NCI-H2029 (cell line): ENCODE results near the gene LAYN.

Experiments used
- DNase-seq: peaks from one replicate; lab custom pipeline; 2025; lab: John Stamatoyannopoulos, UW

The LAYN gene

DNA sequence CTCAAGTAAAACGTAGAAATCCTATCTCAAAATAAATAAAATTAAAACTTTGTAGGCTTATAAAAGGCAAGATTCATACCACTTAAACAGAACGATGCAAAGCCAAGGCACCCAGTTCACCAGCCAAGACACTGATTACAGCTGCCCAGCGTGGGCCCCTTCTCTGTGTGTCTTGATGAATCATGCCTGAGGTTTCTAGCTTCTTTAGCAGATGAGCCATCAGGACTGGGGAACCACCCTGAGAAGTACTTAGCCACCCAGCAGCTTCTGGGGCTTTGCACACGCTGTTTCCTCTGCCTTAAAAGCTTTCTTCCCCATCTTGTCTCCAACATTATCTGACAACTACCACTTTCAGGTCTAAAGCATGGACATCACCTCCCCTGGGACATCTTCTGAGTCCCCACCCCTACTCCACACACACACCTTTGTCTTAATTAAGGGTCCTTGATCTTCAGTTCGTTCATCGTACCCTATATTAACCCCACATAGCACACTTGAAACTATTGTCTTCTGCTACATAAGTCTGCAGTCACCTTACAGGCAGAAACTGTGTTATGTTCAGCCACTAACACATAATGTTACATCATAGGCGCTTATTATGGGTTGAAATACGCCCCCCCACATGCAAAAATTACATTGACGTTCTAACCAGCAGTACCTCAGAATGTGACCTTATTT is 8.7 kb upstream of the LAYN start:
- DNase-seq: no peak

DNA sequence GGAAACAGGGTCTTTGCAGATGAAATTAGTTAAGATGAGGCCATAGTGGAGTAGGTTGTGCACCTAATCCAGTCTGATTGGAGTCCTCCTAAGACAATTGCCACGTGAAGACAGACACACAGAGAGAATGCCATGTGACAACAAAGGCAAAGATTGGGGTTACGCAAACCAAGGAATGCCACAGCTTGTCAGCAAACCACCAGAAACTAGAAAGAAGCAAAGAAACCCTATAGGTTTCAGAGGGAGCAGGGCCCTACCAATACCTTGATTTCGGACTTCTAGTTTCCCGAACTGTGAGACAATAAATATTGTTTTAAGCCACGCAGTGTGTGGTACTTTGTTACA is 8.2 kb upstream of the LAYN start:
- no peak for DNase-seq

DNA sequence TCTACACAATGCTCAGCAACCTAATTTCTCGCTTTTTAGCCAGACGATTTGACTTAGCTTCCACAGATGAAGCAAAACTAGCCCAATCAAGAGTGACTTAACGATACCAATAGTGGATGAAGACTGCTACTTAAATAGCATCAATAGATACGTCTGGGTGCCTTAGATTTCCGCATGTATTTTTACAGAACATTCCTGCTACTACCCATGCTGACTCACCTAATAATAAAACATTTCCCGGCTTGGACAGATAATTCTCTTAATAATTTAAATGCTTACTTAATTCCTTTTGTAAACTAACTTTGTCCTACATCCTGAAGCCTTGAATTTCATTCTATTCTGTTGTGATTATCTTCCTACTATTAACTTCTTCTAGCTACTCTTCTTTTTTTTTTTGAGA is 5.2 kb upstream of the LAYN start:
- no peak for DNase-seq

DNA sequence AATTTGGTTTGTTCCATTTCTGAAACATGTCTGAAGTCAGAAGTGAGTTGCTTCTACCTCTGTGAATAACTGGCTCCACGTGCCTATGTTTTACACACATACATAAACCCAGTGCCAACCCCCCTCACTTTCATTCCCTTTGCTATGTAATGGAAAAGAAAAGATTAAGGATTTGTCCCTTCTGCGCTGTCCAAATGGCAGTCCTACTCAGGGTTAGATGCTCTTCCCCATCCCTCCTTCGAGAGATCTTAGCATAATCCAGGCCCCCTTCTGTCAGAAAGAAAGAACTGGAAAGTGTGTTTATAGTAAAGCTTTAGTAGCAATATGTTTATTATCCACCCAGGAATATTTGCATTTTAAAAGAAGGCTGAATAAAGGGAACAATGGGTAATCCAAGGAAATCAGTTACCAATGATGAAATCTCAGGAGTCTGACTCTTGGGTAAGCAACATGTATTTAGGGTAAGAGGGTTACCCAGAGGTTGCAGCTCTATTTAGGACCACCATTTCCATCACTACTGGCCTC is 3.1 kb upstream of the LAYN start:
- no peak for DNase-seq

DNA sequence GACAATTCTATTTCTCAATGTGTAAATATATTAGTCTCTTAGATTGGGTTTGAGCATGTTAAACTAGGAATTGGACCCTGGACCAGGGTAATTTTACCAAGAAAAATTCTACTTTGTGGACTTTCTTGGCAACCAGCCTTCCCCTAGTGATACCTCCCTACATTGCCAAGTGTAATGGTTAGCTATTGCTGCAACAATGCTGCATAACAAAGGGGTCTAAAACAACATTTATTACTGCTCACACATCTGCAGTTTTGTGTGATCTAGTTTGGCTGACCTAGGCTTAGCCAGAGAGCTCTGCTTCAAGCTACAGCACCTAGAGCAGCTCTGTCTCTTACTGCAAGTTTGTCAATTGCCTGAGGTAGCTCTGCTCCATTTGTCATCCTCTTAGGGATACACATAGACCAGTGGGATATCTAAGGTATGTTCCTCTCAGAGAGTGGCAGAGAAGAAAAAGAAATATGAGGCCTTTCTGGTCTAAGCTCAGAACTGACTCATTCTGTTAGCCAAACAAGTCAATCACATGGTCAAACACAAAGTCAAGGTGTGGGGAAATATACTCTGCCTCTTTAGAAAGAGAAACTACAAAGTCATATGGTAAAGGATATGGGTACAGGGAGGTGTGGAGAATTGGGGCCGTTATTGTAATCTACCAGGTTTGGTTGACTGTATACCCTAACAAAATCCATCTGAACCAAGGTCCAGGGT is 2.0 kb upstream of the LAYN start:
- DNase-seq: no peak

DNA sequence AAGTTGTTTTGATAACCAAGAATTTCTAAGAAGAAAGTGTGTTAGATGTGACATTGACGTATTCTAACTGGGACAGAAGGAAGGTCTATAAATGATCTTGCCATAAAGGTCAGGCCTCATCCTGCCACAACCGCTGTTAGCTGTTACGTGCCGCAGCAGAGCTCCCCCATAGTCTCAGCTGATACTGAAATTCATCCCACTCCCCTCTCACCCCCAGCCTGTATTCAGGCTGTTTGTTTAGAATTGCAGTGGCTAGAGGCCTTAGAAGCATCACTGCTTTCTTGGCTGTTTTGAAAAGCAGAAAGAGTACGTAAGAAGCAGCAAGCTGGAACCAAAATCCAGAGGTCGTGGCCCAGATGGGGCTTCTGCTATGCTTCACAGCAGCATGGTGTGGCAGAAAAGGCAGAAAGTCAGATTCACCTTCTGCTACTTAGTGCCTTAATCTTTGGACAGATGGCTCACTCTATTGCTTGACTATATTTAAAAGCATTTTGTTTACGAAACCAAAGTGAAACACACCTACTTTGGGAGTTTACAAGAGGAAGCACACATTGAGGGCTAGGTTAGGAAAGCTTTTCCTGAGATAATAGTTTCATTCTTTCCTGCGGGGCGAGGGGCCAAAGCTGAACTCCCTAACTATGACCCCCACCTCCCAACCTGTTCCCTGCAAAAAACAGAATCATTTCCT is 950 bp upstream of the LAYN start:
- DNase-seq: no peak

DNA sequence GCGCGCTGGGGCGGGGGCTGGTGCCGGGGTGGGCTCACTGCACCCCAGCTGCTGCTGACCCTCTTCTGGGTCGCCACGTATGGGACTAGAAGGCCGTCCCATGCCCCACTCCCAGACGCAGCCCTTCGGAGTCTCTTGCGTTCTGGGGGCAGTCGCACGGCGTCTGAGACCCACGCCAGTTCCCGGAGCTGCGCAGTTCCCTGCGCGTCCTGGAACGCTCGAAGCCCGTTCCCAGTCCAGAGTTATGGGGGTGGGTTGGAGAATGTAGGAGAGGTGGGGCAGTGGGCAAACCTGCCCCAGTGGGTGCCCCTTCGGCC is 375 bp downstream of the LAYN start:
- DNase-seq: no peak

DNA sequence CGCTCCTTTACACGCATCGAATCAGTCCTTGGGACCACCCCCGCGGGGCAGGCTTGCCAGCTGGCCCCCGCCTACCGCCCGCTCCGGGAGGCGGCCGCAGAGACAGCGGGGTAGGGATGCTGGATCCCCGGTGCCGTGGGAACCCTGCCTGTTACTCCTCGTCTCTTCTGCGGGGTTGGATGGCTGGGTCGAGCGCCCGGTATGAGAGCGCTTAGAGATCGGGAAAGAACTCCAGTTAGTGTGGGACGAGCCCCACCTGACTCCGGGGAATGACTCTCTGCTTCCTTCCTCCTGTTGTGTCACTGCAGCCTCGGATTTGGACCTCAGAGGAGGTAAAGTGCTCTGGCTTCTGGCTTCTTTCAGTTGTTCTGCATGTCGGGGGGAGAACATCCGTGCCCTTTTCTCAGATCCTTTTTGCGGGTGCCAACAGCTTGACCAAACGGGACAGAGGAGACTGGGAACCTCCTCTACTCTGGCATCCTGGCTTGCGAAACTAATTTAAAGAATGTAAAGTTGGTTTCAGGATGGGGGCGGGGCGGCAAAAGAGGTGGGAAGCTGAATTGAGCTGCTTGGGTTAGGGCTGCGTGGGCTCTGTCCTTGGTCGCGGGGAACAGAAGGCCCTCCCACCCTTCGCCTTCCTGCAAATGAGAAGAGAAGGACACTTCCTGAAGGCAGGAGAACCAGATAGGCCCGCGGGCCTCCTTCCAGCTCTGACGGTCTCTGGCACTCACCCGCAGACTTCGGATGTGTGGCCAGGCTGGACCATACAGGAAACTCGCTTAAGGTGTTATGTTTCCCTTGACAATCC is 938 bp downstream of the LAYN start:
- DNase-seq: no peak

DNA sequence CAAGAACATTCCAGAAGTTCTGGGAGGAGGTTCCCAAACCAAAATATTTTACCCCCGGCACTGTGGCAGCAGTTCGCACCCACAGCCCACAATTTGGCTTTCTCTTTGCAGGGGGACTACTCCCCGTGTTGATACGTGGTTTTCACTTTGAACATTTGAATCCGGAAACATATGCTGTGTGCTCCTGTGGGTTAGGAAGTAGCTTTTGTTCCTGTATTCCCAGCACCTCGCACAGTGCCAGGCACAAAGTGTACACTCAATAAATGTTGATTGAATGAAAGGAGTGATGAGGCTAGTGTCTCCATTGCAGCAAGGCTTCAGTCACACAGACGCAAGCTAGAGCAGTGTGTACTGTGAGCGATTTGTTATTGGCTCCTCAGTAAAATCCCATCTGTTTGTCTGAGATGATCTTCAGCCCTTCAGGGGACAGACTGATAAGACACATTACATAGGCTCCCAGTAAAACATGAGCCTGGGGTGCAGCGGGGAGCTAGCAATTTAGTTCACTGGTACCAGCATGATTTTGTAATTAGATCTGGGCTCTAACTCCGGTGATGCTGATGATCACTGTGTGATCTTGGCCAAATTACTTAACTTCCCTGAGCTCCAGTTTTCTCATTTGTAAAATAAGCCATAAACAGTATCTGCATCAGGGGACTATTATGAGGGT is 2.2 kb downstream of the LAYN start:
- no peak for DNase-seq

DNA sequence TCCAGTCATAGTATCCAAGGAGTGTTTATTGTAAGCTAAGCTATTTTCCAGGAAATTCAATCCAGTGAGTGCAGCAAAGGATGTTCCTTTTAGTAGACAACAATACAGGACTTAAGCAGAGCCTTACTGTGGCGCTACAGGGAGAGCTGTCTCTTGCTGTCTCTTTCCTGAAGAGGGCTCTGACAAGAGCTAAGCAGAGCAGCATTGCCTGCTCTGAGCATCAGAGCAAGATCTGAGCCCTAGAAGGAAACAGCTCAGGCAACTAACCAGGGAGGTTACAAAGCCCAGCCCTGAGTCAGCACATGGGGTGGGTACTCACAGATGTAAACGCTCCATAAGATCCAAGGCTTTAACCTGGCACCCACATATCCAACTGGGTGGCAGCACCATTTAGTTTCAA is 8.0 kb downstream of the LAYN start:
- no peak for DNase-seq

DNA sequence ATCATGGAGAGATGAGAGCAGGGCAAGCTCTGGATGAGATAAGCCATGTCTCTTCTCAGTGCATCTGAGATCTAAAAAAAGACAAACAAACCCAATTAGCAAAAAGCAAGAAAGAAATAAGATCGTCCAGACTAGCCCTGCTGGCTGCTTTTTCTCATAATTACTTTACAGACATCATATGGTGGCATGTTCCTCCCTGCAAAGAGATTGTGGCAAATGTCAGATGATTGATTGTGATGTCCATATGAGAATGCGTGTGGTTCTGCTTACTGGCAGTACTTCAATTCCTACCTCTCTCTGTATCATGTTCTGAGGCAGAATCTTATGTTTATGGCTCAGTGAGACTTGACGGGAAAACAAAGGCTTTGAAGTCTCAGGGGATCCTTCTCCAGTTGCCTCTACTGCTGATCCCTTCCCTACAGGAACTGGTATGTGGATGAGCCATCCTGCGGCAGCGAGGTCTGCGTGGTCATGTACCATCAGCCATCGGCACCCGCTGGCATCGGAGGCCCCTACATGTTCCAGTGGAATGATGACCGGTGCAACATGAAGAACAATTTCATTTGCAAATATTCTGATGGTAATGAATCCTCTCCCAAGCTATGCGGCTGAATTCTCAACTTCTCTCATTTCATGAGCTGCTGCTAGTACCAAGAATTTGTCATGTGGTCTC is 8.8 kb downstream of the LAYN start:
- DNase-seq: no peak

DNA sequence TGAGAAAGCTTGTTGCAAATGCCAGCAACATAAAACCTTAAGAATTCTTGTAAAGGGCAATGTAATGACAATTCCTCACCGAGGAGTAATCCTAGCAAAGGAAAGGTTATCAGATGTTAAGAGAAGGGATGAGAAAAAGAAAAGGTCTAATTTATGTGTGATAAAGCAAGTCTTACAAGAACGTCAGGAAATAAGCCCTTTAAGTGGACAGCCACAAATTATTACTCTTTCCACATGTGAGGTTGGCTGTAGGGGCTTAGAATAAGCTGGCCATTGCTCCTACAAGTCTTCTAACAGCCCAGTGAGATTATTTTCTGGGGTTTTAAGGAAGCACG is 9.3 kb downstream of the LAYN start:
- DNase-seq: no peak

DNA sequence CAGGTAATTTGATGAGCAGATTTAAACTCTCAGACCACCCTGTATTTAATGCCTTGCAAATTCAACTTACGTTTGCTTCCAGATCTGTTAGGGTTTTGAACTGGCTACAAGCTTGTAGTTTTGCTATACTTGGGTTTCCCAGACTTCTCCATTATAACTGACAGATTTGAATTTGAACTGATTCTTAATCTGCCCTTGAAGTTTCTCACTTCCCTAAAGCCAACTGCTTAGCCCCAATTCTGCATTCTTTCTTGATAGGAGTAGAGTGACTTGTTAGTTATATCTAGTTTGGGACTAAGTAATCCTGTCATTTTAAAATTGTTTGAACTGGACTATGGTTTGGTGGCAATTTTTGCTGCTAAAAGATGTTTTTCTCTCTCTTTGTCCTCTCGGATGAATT is 9.7 kb downstream of the LAYN start:
- DNase-seq: no peak

DNA sequence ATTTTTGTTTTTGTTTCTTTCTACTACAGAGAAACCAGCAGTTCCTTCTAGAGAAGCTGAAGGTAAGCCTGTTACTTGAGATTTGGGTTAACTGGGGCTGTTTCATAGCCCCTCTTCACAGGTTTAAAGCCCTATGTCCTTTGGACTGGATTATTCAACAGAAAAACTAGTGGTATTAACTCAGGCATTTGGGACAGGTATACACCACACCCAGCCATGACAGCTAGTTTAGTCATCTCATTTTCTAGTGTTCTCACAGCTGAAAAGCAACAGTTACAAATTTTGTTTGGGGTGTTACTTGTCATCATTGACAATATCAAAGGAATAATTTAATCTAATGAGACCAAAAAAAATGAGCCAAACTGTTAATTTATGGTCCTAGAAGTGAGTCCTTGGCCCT is 14.0 kb downstream of the LAYN start:
- no peak for DNase-seq

DNA sequence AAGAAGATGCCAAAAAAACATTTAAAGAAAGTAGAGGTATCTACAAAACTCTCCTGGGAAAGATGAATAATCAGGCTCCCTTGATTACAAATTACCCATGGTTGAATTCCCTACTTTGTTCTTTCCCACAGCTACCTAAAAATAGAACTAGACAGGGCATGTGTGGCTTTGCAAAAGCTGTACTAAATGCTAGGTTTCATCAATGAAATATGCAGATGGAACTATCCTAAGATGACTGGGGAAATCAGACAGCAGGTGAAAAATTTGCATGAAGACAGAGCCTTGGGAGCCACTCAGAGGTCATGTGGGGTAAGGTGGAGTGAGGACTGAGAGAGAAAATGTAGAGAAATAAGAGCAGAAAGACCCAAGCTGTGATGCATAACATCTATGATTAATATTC is 14.7 kb downstream of the LAYN start:
- DNase-seq: no peak

DNA sequence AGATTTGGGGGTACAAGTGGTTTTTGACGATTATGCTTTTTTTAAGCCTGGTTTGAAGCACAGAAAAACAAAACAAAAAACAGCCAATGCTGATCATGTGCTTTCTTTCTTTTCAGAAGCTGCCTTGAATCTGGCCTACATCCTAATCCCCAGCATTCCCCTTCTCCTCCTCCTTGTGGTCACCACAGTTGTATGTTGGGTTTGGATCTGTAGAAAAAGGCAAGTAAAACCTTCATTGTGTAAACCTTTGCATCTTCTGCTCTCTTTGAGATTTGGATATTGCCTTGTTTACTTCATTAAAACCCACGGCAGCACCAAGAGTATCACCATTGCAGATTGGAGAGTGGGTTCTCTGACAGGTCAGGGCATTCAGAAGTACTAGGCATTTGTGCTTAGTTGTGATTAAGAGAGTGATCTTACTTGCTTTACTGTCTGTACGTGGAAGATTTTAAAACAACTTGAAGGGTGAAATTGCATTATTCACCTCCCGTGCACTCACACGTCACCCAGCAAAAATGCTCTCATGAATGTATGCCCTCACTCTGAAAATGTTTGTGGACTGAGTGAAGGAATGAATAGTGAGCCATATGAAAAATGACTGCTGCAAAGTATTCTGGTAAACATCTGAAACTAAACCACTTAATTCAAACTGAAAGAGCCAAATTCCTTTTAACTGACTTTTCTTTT is 17.0 kb downstream of the LAYN start:
- no peak for DNase-seq

DNA sequence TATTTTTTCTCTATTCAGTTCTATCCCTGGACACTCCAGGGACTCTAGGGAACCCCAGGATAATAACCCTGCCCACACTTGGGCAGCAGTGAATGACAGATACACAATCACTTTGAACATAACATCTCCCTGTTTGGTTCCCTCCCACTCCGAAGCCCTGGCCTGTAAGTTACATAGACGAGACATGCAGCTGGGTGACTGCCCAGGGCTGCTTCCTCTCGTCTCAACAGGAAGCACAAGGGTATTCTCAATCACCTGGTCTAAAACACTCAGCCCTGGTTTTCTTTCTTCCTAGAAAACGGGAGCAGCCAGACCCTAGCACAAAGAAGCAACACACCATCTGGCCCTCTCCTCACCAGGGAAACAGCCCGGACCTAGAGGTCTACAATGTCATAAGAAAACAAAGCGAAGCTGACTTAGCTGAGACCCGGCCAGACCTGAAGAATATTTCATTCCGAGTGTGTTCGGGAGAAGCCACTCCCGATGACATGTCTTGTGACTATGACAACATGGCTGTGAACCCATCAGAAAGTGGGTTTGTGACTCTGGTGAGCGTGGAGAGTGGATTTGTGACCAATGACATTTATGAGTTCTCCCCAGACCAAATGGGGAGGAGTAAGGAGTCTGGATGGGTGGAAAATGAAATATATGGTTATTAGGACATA is 19.4 kb downstream of the LAYN start:
- no peak for DNase-seq

DNA sequence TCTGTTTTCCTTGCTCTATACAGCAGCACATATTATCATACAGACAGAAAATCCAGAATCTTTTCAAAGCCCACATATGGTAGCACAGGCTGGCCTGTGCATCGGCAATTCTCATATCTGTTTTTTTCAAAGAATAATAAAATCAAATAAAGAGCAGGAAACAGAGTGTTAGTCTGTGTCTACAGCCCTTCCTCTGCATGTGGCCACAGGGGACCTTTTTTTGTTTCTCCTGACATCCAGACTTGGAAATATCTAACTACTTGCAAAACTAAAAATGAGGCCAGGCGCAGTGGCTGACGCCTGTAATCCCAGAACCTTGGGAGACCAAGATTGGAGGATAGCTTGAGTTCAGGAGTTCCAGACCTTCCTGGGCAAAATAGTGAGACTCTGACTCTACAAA is 20.3 kb downstream of the LAYN start:
- no peak for DNase-seq

DNA sequence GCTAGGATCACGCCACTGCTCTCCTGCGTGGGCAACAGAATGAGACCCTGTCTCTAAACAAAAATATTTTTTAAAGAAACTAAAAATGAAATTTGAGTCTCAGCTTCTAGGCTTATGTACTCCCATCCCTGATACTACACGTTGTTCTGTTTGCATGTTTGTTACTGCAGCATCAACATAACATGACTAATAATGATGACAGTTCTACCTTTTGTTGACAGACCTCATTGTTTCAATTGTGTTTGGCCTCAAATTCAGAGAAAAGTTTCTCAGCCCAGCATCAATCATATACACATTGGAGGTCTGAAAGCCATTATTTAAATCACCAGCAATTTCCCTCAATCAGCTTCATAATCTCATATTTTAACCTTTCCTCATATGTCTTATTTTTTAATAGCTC is 20.8 kb downstream of the LAYN start:
- no peak for DNase-seq

DNA sequence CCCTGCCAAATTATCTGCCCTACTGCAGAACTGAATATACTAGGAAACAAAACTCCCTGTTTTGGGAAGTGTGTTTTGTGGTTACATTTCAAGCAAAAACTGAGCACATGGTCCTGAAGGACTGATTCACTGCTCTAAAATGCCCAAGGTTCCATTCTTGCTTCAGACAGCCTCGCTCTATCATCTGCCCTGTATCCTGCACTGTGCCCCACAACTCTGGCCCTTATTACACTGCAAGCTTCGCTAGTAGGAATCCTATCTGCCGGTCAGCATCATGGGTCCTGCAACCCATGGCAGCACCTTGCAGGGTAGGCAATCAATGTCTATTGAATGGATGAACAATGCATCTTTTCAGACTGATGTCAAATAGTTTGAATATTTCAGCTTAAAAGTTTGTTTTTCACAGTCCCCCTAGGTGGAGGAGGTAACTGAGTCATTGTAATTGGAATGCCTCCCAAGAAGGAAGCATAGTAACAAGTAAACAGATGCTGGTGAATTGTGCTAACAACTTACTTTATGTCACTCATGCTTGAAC is 21.3 kb downstream of the LAYN start:
- DNase-seq: no peak
